Stimulated activated CD4-positive, alpha-beta T cell treated with anti-CD3 and anti-CD28 coated beads, Interleukin-12 subunit alpha, Interleukin-12 subunit beta, amount 100 ng/mL, for 48 hours (primary cell): ENCODE data around the gene ARSA.
A peak's percentile ranks its signal among the peaks of the same experiment; 100 is the strongest.

ENCODE experiments used
- DNase-seq, 3 donors: peaks; one replicate each; pipeline ENCODE4 v3.0.0-alpha.2; 2020; ENCODE audit warnings: low read depth in 2 of 3, low spot score in 1 of 3

Gene ARSA

GRCh38 chr22:50582493-50583293 is 45.3 kb downstream of the ARSA start, which contains the start of gene CHKB:
Gene CHKB, minus strand, starts transcription at chr22:50582849. Its CDS starts 68 bp downstream, at chr22:50582781.
- DNase-seq: peak; percentile 95 to 99 (median 98)

- DNase-seq: peak in 1 of 3 donors; percentile 27
Measured at GRCh38 chr22:50581950-50582492, 45.9 kb downstream of the ARSA start.

GRCh38 chr22:50581031-50581949 is 46.7 kb downstream of the ARSA start:
- DNase-seq: no peak

- DNase-seq: no peak
Measured at GRCh38 chr22:50579752-50580151, 48.2 kb downstream of the ARSA start.

GRCh38 chr22:50578776-50579310 is 49.1 kb downstream of the ARSA start:
- no peak for DNase-seq

- no peak for DNase-seq
Measured at GRCh38 chr22:50577987-50578775, 49.8 kb downstream of the ARSA start, which contains the start of gene CPT1B. Gene CPT1B, minus strand, starts transcription at chr22:50578427. Its CDS starts 512 bp downstream, at chr22:50577915.

- no peak for DNase-seq
Measured at GRCh38 chr22:50577697-50577986, 50.3 kb downstream of the ARSA start.

GRCh38 chr22:50576806-50577696 is 50.9 kb downstream of the ARSA start:
- DNase-seq: no peak

GRCh38 chr22:50576070-50576469 is 51.9 kb downstream of the ARSA start:
- DNase-seq: no peak

GRCh38 chr22:50575426-50575941 is 52.5 kb downstream of the ARSA start:
- no peak for DNase-seq
